ENCODE data around the gene APCDD1.

The APCDD1 gene

GRCh38 chr18:10475654-10476291 lies 21.3 kb downstream of the APCDD1 start:
- DNase-seq (ENCODE audit: low read depth) = no peak
- TF ChIP-seq CTCF (IDR thresholded peaks at IDR 0.05; ENCODE audit: low read length, missing control alignments) = no peak
- H3K4me3 ChIP-seq (replicated peaks; ENCODE audit: low read depth, low read length) = no peak overlapping the region

GRCh38 chr18:10476338-10476791 lies 21.9 kb downstream of the APCDD1 start:
- TF ChIP-seq CTCF (IDR thresholded peaks at IDR 0.05; ENCODE audit: low read length, missing control alignments) = no peak
- DNase-seq (ENCODE audit: low read depth) = peak; percentile 2
- H3K4me3 ChIP-seq (replicated peaks; ENCODE audit: low read depth, low read length) = no peak overlapping the region

- H3K4me3 ChIP-seq (replicated peaks; ENCODE audit: low read depth, low read length) = no peak overlapping the region
- no peak for TF ChIP-seq CTCF (IDR thresholded peaks at IDR 0.05; ENCODE audit: low read length, missing control alignments)
- no peak for DNase-seq (ENCODE audit: low read depth)
Observed at GRCh38 chr18:10477121-10477862, 22.9 kb downstream of the APCDD1 start.

GRCh38 chr18:10477863-10478260 lies 23.4 kb downstream of the APCDD1 start:
- H3K4me3 ChIP-seq (replicated peaks; ENCODE audit: low read depth, low read length) = no peak overlapping the region
- TF ChIP-seq CTCF (IDR thresholded peaks at IDR 0.05; ENCODE audit: low read length, missing control alignments) = no peak
- DNase-seq (ENCODE audit: low read depth) = no peak

GRCh38 chr18:10481831-10482230 lies 27.4 kb downstream of the APCDD1 start:
- no peak overlapping the region for H3K4me3 ChIP-seq (replicated peaks; ENCODE audit: low read depth, low read length)
- TF ChIP-seq CTCF (IDR thresholded peaks at IDR 0.05; ENCODE audit: low read length, missing control alignments) = no peak
- DNase-seq (ENCODE audit: low read depth) = no peak

- TF ChIP-seq CTCF (IDR thresholded peaks at IDR 0.05; ENCODE audit: low read length, missing control alignments) = no peak
- DNase-seq (ENCODE audit: low read depth) = no peak
- H3K4me3 ChIP-seq (replicated peaks; ENCODE audit: low read depth, low read length) = no peak overlapping the region
Observed at GRCh38 chr18:10482363-10482984, 28.0 kb downstream of the APCDD1 start.

All from fibroblast of pulmonary artery (primary cell).